ENCODE measurements around the gene SAG. TPM values are rescaled to one million over a fixed set of nuclear protein-coding genes. Genes with fewer than 3 reads are reported as not detected.

The SAG gene
- total and polyA plus RNA-seq, 2 of the 13 experiments (the other 11 are each of a cell fraction or from before 2014, with no cell fraction given): not detected

GRCh38 chr2:233281553-233281952 lies 26.1 kb upstream of the SAG start:
- Histone ChIP-seq H2AFZ (ENCODE audit: low read length) (no peak overlapping the region), H3K4me3 (replicated peaks in 1 of 3; ENCODE audit: insufficient read depth in 1 of 3, low read depth in 2 of 3, low read length in 3 of 3) (no peak overlapping the region), H3K36me3 (replicated peaks in 1 of 2; ENCODE audit: control insufficient read depth in 1 of 2, insufficient read depth in 2 of 2, low read length in 2 of 2) (peaks cover 41 to 87% of the 10 kb centered on the region in 2 experiments), H3K79me2 (ENCODE audit: insufficient read depth, low read length) (no peaks in the 10 kb centered on the region), H3K9me3 (ENCODE audit: low read length) (no peaks in the 10 kb centered on the region), H3K27me3 (ENCODE audit: control insufficient read depth in 1 of 2, insufficient read depth in 2 of 2, low read length in 2 of 2) (no peaks in the 10 kb centered on the region), H3K4me1 (ENCODE audit: insufficient read depth, low read length) (no peaks in the 10 kb centered on the region), H3K4me2 (ENCODE audit: low read depth, low read length) (no peak overlapping the region), H4K20me1 (ENCODE audit: insufficient read depth, low read length) (no peaks in the 10 kb centered on the region), H3K27ac (ENCODE audit: extremely low read length, insufficient read depth, low read length) (no peak overlapping the region), H3K9ac (ENCODE audit: insufficient read depth, low read depth, low read length) (no peak overlapping the region)
- DNase-seq (ENCODE audit: low spot score): no peak
- TF ChIP-seq NCOA1 (CRISPR knock-in tag; IDR thresholded peaks at IDR 0.05): no peak
- TF ChIP-seq ZNF740 (CRISPR knock-in tag; IDR thresholded peaks at IDR 0.05): no peak
- no peak for TF ChIP-seq HMG20B (CRISPR knock-in tag; conservative IDR thresholded peaks at IDR 0.05)
- TF ChIP-seq ZNF547 (CRISPR knock-in tag; IDR thresholded peaks at IDR 0.05): no peak
- TF ChIP-seq HDAC6 (IDR thresholded peaks at IDR 0.05; ENCODE audit: low read depth, low read length): no peak
- TF ChIP-seq ZNF646 (CRISPR knock-in tag; IDR thresholded peaks at IDR 0.05): no peak
- no peak for TF ChIP-seq ZNF616 (CRISPR knock-in tag; IDR thresholded peaks at IDR 0.05; ENCODE audit: low read depth)
- TF ChIP-seq ZNF614 (CRISPR knock-in tag; IDR thresholded peaks at IDR 0.05; ENCODE audit: borderline replicate concordance): no peak
- TF ChIP-seq TSC22D2 (CRISPR knock-in tag; IDR thresholded peaks at IDR 0.05; ENCODE audit: borderline replicate concordance): no peak
- no peak for TF ChIP-seq ZNF615 (CRISPR knock-in tag; IDR thresholded peaks at IDR 0.05; ENCODE audit: borderline replicate concordance)
- no peak for TF ChIP-seq RFXAP (CRISPR knock-in tag; IDR thresholded peaks at IDR 0.05; ENCODE audit: borderline replicate concordance)
- no peak for TF ChIP-seq PHF20 (CRISPR knock-in tag; IDR thresholded peaks at IDR 0.05)
- no peak for TF ChIP-seq POLR2AphosphoS5 (IDR thresholded peaks at IDR 0.05; ENCODE audit: low read depth, low read length)
- TF ChIP-seq ZNF331 (CRISPR knock-in tag; IDR thresholded peaks at IDR 0.05): no peak
- no peak for TF ChIP-seq MAX (IDR thresholded peaks at IDR 0.05)
- no peak for TF ChIP-seq ZNF441 (CRISPR knock-in tag; IDR thresholded peaks at IDR 0.05; ENCODE audit: borderline replicate concordance)
- in situ Hi-C loops (cut with HindIII; ENCODE audit: extremely low pct_ligation_motif_present, low pct_unique_long_range_greater_than_20kb): no loop called here
- WGBS (ENCODE audit: low lambda C conversion rate): 98% methylated on average over 4 of the region's 4 CpGs
- no TSS peak for BruUV-seq (replicated peaks)
- no peak for FAIRE-seq
- POLR2A ChIA-PET: no interaction called here
- ATAC-seq: no peak
- CTCF ChIA-PET (ENCODE audit: low intra/inter-chr PET ratio, low total read pairs): no interaction called here
- intact Hi-C loops (cut with micrococcal nuclease; ENCODE audit: unreplicated experiment): no loop called here
